ENCODE data around the gene GALNT13. TPM values are rescaled to one million over a fixed set of nuclear protein-coding genes. Genes with fewer than 3 reads are reported as not detected.

Gene GALNT13
- total RNA-seq, 1 experiment from 2014 or later: not detected

DNA sequence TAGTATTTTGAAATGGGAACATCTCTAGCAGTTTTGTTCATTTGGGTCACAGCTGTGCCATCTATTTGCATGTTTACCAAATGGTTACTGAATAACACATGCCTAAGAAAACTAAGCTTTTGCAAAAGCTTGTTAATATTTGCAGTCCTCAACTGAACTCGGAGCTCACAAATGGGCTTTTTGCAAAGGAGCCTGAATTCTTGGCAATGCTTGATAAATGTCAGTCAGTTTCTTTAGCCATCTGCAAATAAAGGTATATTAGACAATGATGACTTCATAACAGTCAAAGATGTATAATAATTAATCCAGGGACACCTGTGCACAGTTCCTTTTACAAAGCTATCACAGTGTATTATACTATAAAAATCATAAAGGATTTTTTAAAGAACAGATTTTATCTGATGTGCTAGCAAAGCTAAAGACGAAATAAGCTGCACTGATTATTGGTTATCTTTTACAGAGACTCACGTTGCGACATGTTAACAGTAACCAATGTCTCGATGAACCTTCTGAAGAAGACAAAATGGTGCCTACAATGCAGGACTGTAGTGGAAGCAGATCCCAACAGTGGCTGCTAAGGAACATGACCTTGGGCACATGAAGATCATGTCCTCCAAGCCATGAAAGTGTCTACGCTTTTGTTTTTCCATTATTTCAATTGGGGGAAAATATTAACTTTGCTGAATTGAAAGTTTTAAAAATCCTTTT is 578.4 kb downstream of the GALNT13 start:
- Mint-ChIP-seq H3K4me3 (ENCODE audit: low read depth, unreplicated experiment) (no peak overlapping the region), H3K27me3 (ENCODE audit: unreplicated experiment) (no peaks in the 10 kb centered on the region), H3K4me1 (ENCODE audit: low read depth, unreplicated experiment) (no peaks in the 10 kb centered on the region), H3K27ac (ENCODE audit: unreplicated experiment) (no peak overlapping the region), H3K36me3 (ENCODE audit: insufficient read depth, unreplicated experiment) (no peaks in the 10 kb centered on the region), H3K9me3 (ENCODE audit: low read depth, unreplicated experiment) (no peaks in the 10 kb centered on the region)
- TF ChIP-seq, protein P1, sequence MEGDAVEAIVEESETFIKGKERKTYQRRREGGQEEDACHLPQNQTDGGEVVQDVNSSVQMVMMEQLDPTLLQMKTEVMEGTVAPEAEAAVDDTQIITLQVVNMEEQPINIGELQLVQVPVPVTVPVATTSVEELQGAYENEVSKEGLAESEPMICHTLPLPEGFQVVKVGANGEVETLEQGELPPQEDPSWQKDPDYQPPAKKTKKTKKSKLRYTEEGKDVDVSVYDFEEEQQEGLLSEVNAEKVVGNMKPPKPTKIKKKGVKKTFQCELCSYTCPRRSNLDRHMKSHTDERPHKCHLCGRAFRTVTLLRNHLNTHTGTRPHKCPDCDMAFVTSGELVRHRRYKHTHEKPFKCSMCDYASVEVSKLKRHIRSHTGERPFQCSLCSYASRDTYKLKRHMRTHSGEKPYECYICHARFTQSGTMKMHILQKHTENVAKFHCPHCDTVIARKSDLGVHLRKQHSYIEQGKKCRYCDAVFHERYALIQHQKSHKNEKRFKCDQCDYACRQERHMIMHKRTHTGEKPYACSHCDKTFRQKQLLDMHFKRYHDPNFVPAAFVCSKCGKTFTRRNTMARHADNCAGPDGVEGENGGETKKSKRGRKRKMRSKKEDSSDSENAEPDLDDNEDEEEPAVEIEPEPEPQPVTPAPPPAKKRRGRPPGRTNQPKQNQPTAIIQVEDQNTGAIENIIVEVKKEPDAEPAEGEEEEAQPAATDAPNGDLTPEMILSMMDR (IDR thresholded peaks at IDR 0.05; ENCODE audit: unreplicated experiment): no peak
- CTCF ChIA-PET: interaction anchor here (1.2 kb wide), 1 partner anchor 11 kb away, joined by 3 read pairs; no protein-coding TSS in a partner anchor
- no TSS peak for BruUV-seq (replicated peaks)
- DNase-seq: no peak
- intact Hi-C loops (cut with micrococcal nuclease; ENCODE audit: unreplicated experiment): loop anchor here (5.0 kb wide), 1 partner anchor 772 kb away; no protein-coding TSS in a partner anchor

DNA sequence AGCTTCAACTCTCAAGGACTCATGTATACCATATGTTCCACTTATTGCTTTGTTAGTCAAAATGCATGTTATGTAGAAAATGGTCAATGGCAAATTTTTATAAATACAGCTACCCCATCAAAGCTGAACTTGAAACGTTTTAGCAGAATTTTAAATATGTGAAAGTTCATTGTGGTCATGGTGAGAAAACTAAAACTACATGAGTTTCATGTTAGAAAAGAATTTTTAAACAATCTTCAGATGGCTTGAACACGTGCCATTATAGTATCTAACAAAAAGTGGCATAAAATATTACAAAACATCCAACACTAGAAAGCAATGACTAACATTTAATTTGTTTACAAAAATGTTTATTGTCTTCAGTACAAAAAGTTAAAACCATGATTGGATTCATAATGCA is 580.7 kb downstream of the GALNT13 start:
- no TSS peak for BruUV-seq (replicated peaks)
- CTCF ChIA-PET: no interaction called here
- TF ChIP-seq, protein P1 (IDR thresholded peaks at IDR 0.05; ENCODE audit: unreplicated experiment): no peak
- H3K27ac Mint-ChIP-seq (ENCODE audit: unreplicated experiment): no peak overlapping the region
- no peaks in the 10 kb centered on the region for H3K27me3 Mint-ChIP-seq (ENCODE audit: unreplicated experiment)
- H3K9me3 Mint-ChIP-seq (ENCODE audit: low read depth, unreplicated experiment): no peaks in the 10 kb centered on the region
- H3K4me3 Mint-ChIP-seq (ENCODE audit: low read depth, unreplicated experiment): no peak overlapping the region
- intact Hi-C loops (cut with micrococcal nuclease; ENCODE audit: unreplicated experiment): loop anchor here (2.0 to 5.0 kb wide), 2 partner anchors 170 to 770 kb away; no protein-coding TSS in a partner anchor
- no peaks in the 10 kb centered on the region for H3K4me1 Mint-ChIP-seq (ENCODE audit: low read depth, unreplicated experiment)
- no peak for DNase-seq
- H3K36me3 Mint-ChIP-seq (ENCODE audit: insufficient read depth, unreplicated experiment): no peaks in the 10 kb centered on the region

DNA sequence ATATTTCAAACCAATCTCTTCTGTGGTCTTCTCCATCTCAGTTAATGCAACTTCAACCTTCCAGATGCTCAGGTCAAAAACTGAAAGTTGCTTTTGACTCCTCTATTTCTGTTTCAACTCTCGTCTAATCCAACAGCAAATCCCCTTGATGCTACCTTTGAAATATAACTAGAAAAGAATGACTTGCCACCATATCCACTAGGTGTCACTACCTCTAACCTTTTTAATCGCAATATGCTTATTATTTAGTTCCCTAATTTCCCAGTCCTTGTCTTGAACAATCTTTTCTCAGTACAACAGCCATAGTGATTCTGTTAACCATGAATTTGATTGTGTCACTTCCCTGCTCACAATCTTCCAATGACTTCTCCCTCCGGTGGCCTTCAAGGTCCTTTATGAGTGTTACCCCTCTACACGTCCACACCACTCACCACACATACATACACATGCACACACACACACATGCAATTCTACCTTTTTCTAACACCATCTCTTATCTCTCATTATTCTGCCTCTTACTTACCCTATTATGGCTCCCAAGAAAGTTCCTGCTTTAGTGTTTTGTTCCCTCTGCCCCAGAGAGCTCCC is 581.3 kb downstream of the GALNT13 start:
- no peak overlapping the region for H3K27ac Mint-ChIP-seq (ENCODE audit: unreplicated experiment)
- no peak overlapping the region for H3K4me3 Mint-ChIP-seq (ENCODE audit: low read depth, unreplicated experiment)
- TF ChIP-seq, protein P1 (IDR thresholded peaks at IDR 0.05; ENCODE audit: unreplicated experiment): peak; percentile 32
- H3K9me3 Mint-ChIP-seq (ENCODE audit: low read depth, unreplicated experiment): no peaks in the 10 kb centered on the region
- intact Hi-C loops (cut with micrococcal nuclease; ENCODE audit: unreplicated experiment): loop anchor here (1.0 to 5.0 kb wide), 3 partner anchors 170 to 857 kb away; no protein-coding TSS in a partner anchor
- no TSS peak for BruUV-seq (replicated peaks)
- no peaks in the 10 kb centered on the region for H3K27me3 Mint-ChIP-seq (ENCODE audit: unreplicated experiment)
- no peaks in the 10 kb centered on the region for H3K36me3 Mint-ChIP-seq (ENCODE audit: insufficient read depth, unreplicated experiment)
- DNase-seq: no peak
- CTCF ChIA-PET: interaction anchor here (0.7 kb wide), 1 partner anchor 57 kb away, joined by 3 read pairs; no protein-coding TSS in a partner anchor
- no peaks in the 10 kb centered on the region for H3K4me1 Mint-ChIP-seq (ENCODE audit: low read depth, unreplicated experiment)

DNA sequence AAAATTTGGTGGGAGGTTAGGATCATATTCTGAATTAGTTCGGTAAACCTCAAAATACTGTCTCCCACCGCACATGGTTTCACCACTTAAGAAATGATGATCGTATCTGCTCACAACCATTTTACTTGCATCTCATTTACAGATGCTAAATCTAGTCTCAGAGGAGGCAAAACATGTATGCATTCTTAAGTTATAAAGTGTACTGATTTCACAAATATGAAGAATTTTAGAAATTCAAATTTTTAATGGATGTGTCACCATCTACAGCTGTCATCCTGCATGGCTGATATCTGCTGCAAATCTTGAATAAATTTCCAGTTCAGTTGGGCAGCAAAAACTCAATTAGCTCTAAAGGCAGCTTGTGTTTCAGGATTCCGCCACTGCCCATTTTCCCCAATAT is 583.4 kb downstream of the GALNT13 start:
- Mint-ChIP-seq H3K27me3 (ENCODE audit: unreplicated experiment) (no peaks in the 10 kb centered on the region), H3K9me3 (ENCODE audit: low read depth, unreplicated experiment) (no peaks in the 10 kb centered on the region), H3K4me3 (ENCODE audit: low read depth, unreplicated experiment) (no peak overlapping the region), H3K36me3 (ENCODE audit: insufficient read depth, unreplicated experiment) (no peaks in the 10 kb centered on the region), H3K4me1 (ENCODE audit: low read depth, unreplicated experiment) (no peaks in the 10 kb centered on the region), H3K27ac (ENCODE audit: unreplicated experiment) (no peak overlapping the region)
- intact Hi-C loops (cut with micrococcal nuclease; ENCODE audit: unreplicated experiment): no loop called here
- DNase-seq: no peak
- BruUV-seq (replicated peaks): no TSS peak
- TF ChIP-seq, protein P1 (IDR thresholded peaks at IDR 0.05; ENCODE audit: unreplicated experiment): no peak
- CTCF ChIA-PET: no interaction called here
